SU-DHL-6 (cell line): Measurements from ENCODE around the gene CTCF.

Experiments used
- EZH2phosphoT487 ChIP-seq: fragments of 200-600 bp; sonication (generic), shearing (Covaris generic); conservative IDR thresholded peaks from 2 replicates; pipeline ENCODE4 v1.6.1; 2018; ENCODE audit warnings: mild to moderate bottlenecking, antibody characterized with exemption, low read length, moderate library complexity, mixed read lengths
- TF ChIP-seq, protein P1 (sequence below): fragments of 200-600 bp; sonication (generic); IDR thresholded peaks from one replicate; pipeline ENCODE4 v1.5.1; 2017; ENCODE audit warnings: antibody characterized with exemption, mild to moderate bottlenecking, low read length, moderate library complexity; ENCODE audit not compliant: insufficient read depth, poor library complexity, severe bottlenecking

- TF ChIP-seq, protein P1, sequence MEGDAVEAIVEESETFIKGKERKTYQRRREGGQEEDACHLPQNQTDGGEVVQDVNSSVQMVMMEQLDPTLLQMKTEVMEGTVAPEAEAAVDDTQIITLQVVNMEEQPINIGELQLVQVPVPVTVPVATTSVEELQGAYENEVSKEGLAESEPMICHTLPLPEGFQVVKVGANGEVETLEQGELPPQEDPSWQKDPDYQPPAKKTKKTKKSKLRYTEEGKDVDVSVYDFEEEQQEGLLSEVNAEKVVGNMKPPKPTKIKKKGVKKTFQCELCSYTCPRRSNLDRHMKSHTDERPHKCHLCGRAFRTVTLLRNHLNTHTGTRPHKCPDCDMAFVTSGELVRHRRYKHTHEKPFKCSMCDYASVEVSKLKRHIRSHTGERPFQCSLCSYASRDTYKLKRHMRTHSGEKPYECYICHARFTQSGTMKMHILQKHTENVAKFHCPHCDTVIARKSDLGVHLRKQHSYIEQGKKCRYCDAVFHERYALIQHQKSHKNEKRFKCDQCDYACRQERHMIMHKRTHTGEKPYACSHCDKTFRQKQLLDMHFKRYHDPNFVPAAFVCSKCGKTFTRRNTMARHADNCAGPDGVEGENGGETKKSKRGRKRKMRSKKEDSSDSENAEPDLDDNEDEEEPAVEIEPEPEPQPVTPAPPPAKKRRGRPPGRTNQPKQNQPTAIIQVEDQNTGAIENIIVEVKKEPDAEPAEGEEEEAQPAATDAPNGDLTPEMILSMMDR = no peak
- TF ChIP-seq EZH2phosphoT487 = no peak
These were observed 25.1 kb upstream of the CTCF start for GRCh38 chr16:67537270-67537635.
